COLO668 (cell line): ENCODE data around the gene SLC25A28.

Experiments
- DNase-seq: peaks from one replicate; lab custom pipeline; 2025; ENCODE audit not compliant: unreplicated experiment; lab: John Stamatoyannopoulos, UW

The SLC25A28 gene

GRCh38 chr10:99593312-99593711 lies 26.9 kb downstream of the SLC25A28 start:
- DNase-seq: no peak

GRCh38 chr10:99590799-99591198 lies 29.4 kb downstream of the SLC25A28 start:
- no peak for DNase-seq

- no peak for DNase-seq
Observed at GRCh38 chr10:99583687-99584086, 36.6 kb downstream of the SLC25A28 start.

GRCh38 chr10:99582255-99582770 lies 37.9 kb downstream of the SLC25A28 start:
- DNase-seq: no peak

GRCh38 chr10:99579971-99580370 lies 40.3 kb downstream of the SLC25A28 start:
- no peak for DNase-seq

GRCh38 chr10:99573790-99574189 lies 46.4 kb downstream of the SLC25A28 start:
- DNase-seq: no peak

- no peak for DNase-seq
Observed at GRCh38 chr10:99571816-99572215, 48.4 kb downstream of the SLC25A28 start.

GRCh38 chr10:99569961-99570360 lies 50.3 kb downstream of the SLC25A28 start:
- DNase-seq: no peak

- DNase-seq: no peak
Observed at GRCh38 chr10:99569253-99569939, 50.8 kb downstream of the SLC25A28 start.

GRCh38 chr10:99565166-99565565 lies 55.1 kb downstream of the SLC25A28 start:
- DNase-seq: no peak

GRCh38 chr10:99564361-99564760 lies 55.9 kb downstream of the SLC25A28 start:
- no peak for DNase-seq

- no peak for DNase-seq
Observed at GRCh38 chr10:99562631-99563030, 57.6 kb downstream of the SLC25A28 start.
